Measurements from ENCODE around the gene SKA3.
"Not testable (repeated sequence)": the region's sequence is repeated elsewhere in the genome, so short reads cannot be mapped to it uniquely, and the experiment has no call there.

Gene SKA3

DNA sequence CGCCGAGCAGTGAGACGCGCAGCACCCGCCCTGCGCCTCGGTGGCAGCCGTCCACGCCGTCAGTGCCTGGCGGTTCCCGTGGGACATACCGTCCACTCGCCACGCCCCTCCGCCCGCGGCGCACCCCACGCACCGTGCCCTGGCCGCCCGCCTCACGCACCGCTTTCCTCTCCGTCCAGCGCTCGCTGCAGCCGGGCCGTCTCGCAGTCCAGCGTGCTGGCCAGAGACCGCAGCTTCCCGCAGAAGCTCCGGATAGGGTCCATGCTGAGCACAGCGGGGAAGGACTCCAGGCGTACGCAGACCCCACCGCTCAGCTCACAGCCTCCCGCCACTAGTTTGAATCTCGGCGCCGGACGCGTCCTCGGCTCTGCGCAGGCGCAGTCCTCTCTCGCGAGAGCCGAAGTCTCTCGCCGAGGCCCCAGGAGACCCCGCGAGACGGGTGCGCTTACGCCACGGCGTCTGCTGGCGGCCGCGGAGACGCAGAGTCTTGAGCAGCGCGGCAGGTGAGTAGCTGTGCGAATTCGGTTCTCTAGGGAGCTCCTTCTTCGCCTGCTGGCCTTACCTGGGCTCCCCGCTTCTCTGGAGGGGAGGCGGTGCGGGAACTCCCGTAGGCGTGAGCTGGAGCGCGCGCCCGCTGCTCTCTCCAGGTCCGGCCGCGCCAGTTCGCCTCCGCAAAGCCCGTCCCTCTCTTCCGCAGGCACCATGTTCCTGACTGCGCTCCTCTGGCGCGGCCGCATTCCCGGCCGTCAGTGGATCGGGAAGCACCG is at the start of gene SKA3, which contains the start of gene MRPL57:
Gene SKA3, minus strand, starts transcription at position 338 of the 767 bp plus-strand sequence. Its CDS starts 75 bp downstream, at position 263.
Gene MRPL57, plus strand, starts transcription at position 444 of the 767 bp plus-strand sequence. Its CDS starts 259 bp downstream, at position 703.
- peak; percentile 79 for DNase-seq (ENCODE audit: low read depth, low spot score)

DNA sequence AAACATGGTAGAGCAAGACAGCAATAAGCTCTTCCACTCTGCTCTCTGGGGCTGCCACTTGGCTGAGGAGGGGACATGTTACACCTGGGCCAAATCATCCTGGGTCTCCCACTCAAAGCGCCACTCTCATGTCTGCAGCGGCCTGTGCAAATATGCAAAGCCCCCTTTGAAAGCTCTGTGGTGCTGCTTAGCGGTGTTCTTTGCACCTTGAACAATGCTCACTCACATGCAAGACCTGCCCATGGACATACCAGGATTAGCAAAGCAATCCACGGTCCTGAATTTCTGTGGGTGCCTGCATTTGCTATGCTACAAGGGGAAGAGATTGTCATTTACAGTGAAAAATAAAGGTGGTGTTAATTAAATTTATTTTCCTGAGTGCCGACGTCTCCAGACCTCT is 48.7 kb upstream of the SKA3 start:
- no peak for DNase-seq (ENCODE audit: low read depth, low spot score)

GRCh38 chr13:21221268-21221667 is 44.9 kb upstream of the SKA3 start:
- no peak for DNase-seq (ENCODE audit: low read depth, low spot score)

GRCh38 chr13:21219716-21220115 is 43.4 kb upstream of the SKA3 start:
- DNase-seq (ENCODE audit: low read depth, low spot score), result not testable (repeated sequence)

GRCh38 chr13:21219036-21219381 is 42.7 kb upstream of the SKA3 start:
- no peak for DNase-seq (ENCODE audit: low read depth, low spot score)

DNA sequence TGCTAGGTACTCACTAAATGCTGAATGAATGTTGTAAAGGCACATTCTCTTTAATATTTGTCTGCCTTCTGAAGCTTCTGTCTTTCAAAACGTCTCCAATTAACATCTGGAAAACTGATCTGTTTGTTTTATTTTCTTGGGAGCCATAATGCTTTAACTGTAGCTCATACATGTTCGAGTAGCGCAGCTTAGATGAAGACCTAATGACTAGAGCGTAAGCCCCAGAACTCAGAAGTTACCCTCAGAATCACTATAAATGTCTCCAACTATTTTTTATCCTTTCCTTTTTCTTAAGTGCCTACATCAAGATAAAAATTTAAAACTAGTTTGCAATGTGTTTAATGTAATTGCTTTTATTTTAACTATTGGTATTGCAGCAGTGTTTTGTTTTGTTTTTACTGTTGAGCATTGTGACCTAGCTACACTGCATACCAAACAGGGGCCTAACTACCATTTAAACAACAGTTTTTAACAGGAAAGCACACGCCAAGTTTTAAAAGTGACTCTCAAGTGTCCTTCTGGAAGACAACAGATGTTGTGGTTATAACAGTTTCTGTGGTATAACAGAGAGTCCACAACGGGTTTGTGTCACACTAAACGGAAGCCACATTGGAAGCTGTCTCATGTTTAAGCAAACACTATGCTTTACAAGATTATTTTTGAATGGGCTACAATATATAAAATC is 42.1 kb upstream of the SKA3 start:
- DNase-seq (ENCODE audit: low read depth, low spot score), result no peak

- DNase-seq (ENCODE audit: low read depth, low spot score), result no peak
These were observed 40.0 kb upstream of the SKA3 start for GRCh38 chr13:21216332-21216731.

DNA sequence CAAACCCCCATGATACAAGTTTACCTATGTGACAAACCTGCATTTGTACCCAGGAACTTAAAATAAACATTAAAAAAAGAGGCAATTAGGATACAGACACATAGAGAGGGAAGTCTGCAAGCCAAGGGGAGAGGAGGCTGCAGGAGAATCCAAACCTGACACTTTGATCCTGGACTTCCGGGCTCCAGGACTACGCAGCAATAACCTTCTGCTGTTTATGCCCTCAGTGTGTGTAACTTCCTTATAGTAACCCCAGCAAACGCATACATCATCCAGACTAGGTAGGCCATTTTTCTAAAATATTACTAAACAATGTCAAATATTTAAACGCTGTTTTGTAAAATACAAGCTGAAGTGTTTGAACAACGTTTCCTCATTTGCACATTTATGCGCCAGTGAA is 39.1 kb upstream of the SKA3 start:
- not testable (repeated sequence) for DNase-seq (ENCODE audit: low read depth, low spot score)

DNA sequence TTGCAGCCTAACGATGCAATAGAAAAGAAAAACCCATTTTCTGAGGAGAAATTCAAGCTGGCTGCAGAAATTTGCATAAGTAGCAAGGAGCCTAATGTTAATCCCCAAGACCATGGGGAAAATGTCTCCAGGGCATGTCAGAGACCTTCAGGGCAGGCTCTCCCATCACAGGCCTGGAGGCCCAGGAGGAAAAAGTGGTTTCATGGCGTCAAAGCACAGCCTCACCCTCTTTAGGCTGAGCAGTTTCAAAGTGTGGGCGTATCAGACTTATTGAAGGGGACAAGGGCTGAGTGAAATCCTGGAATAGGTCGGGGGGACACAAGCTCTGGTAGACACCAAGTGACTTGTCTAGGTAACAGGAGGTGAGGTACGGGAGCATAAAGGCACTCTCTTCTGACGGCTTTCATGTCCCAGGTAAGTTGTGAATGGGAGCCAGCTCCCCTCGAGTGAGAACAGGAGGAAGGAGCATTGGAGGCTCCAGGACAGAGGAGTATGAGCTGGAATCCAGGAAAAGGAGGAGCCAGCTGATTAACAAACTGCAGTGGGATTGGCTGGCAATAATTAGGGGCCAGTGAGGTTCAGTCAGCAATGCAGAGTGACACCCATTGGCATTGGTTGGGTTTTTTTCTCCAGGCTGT is 35.9 kb upstream of the SKA3 start:
- DNase-seq (ENCODE audit: low read depth, low spot score), result no peak

DNA sequence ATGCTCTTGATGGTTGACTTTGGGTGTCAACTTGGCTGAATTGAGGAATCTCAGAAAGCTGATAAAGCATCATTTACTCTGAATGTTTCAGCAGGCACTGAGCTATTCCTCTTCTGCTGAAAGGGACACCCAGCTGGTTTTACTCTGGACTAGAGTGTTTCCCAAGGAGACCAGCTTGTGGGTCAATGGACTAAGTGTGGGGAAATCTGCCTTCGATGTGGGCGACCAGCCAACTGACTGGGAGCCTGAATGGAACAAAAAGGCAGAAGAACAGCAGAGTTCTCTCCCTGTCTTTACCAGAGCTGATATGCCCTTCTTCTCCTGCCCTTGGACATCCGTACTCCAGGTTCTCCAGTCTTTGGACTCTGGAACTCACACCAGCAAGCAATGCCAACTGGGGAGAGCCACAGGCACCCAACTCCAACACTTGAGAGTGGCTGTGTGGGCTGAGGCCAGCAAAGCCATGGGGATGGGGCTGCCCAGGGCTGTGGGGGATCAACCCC is 32.4 kb upstream of the SKA3 start:
- no peak for DNase-seq (ENCODE audit: low read depth, low spot score)

GRCh38 chr13:21202767-21203531 is 26.6 kb upstream of the SKA3 start:
- no peak for DNase-seq (ENCODE audit: low read depth, low spot score)

DNA sequence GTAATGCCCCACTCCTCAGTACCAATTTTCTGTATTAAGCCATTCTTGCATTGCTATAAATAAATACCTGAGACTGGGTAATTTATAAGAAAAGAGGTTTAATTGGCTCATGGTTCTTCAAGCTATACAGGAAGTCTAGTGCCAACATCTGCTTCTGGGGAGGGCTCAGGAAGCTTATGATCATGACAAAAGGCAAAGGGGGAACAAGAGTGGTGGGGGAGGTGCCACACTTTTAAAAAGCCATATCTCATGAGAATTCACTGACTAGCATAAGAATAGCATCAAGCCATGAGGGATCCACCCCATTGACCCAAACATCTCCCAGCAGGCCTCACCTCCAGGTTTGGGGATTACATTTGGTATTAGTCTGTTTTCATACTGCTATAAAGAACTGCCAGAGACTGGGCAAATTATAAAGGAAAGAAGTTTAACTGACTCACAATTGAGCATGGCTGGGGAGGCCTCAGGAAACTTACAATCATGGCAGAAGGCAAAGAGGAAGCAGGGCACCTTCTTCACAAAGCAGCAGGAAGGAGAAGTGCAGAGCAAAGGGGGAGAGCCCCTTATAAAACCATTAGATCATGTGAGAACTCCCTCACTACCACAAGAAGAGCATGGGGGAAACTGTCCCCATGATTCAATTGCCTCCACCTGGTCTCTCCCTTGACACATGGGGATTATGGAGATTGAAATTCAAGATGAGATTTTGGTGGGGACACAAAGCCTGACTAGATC is 25.3 kb upstream of the SKA3 start:
- not testable (repeated sequence) for DNase-seq (ENCODE audit: low read depth, low spot score)

- DNase-seq (ENCODE audit: low read depth, low spot score), result not testable (repeated sequence)
These were observed 22.0 kb upstream of the SKA3 start for GRCh38 chr13:21198391-21198790.

DNA sequence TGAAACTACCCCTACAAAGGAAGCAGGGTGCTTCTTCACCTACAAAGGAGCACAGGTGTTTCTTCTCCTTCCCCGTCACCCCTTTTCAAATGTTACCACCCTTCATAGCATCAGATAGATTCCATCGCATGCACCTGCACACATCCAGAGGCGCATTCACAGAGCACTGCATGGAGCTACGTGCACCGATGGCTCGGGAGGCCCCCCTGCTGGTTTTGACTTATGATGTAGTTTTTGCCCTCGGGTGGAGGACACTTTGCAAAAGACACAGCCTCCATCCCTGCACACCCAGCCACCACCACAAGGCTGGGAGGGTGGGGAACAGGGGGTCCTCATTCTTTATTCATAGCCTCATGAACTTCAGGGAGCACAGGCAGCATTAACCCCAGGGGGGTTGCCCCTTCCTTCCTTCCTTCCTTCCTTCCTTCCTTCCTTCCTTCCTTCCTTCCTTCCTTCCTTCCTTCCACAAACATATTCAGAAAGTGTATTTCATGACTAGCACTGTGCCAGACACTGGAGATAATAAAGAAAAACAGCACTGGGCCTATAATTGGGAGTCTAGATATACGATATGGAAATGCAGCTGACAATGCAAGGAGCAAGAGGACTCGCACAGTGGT is 21.4 kb upstream of the SKA3 start:
- DNase-seq (ENCODE audit: low read depth, low spot score), result not testable (repeated sequence)

DNA sequence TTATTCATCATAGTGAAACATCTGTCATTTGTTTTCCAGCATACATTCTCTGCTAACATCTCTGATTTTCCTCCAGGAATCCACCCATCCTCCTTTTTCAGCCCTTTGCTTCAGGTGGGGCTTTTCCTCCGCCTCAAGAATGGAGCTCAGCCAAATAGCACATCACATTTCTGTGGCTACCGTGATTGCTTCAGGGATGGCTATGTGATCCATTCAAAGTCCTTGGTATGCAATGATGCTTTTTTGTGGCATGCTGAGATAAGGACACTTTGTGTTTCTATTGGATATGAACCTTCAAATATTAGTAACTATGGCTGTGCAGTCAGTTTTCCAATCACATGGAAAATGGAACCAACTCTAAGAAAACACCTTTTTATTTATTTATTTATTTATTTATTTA is 18.4 kb upstream of the SKA3 start:
- DNase-seq (ENCODE audit: low read depth, low spot score), result not testable (repeated sequence)

- DNase-seq (ENCODE audit: low read depth, low spot score), result not testable (repeated sequence)
These were observed 10.1 kb upstream of the SKA3 start for GRCh38 chr13:21186410-21186809.

DNA sequence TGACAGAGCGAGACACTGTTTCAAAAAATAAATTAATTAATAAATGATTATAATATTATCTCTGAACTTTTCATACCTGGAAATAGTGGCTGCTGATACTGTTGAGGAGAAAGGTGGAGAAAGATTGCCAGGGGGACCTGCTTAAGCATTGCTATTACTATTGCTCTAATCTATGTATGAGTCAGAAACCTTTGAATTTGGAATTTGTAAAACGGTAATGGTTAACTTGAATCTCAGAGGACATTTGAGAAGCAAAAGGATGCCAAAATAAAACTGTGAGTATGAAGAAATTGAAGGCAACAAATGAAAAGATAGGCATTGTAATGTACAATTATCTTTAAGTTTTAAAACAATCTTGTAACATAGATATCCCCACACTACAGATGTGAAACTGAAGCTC is 5.3 kb upstream of the SKA3 start:
- no peak for DNase-seq (ENCODE audit: low read depth, low spot score)

GRCh38 chr13:21176982-21177284 is 581 bp upstream of the SKA3 start:
- DNase-seq (ENCODE audit: low read depth, low spot score), result no peak

GRCh38 chr13:21175656-21176214 is 617 bp downstream of the SKA3 start:
- no peak for DNase-seq (ENCODE audit: low read depth, low spot score)

- not testable (repeated sequence) for DNase-seq (ENCODE audit: low read depth, low spot score)
These were observed 2.6 kb downstream of the SKA3 start for GRCh38 chr13:21173767-21174166.

Data from iPS DF 19.7 (cell line).